Measurements from ENCODE around the gene TTC39B.

Gene TTC39B

GRCh38 chr9:15317836-15318235, 10.8 kb upstream of the TTC39B start:
- in situ Hi-C loops (cut with HindIII; ENCODE audit: low sequenced_read_pairs) = no loop called here
- no peak overlapping the region for H3K4me3 ChIP-seq (ENCODE audit: low read depth, low read length)
- no peak for TF ChIP-seq CTCF (IDR thresholded peaks at IDR 0.05; ENCODE audit: low read depth, low read length, missing control alignments)
- no peak for DNase-seq (ENCODE audit: low read depth)

GRCh38 chr9:15311607-15312006, 4.6 kb upstream of the TTC39B start:
- no peak overlapping the region for H3K4me3 ChIP-seq (ENCODE audit: low read depth, low read length)
- no peak for DNase-seq (ENCODE audit: low read depth)
- no peak for TF ChIP-seq CTCF (IDR thresholded peaks at IDR 0.05; ENCODE audit: low read depth, low read length, missing control alignments)
- in situ Hi-C loops (cut with HindIII; ENCODE audit: low sequenced_read_pairs) = no loop called here

- H3K4me3 ChIP-seq (ENCODE audit: low read depth, low read length) = no peak overlapping the region
- no peak for DNase-seq (ENCODE audit: low read depth)
- no peak for TF ChIP-seq CTCF (IDR thresholded peaks at IDR 0.05; ENCODE audit: low read depth, low read length, missing control alignments)
- in situ Hi-C loops (cut with HindIII; ENCODE audit: low sequenced_read_pairs) = no loop called here
Measured at GRCh38 chr9:15310107-15310850, 3.3 kb upstream of the TTC39B start.

GRCh38 chr9:15308511-15308910, 1.5 kb upstream of the TTC39B start:
- peak; percentile 23 for DNase-seq (ENCODE audit: low read depth)
- in situ Hi-C loops (cut with HindIII; ENCODE audit: low sequenced_read_pairs) = no loop called here
- TF ChIP-seq CTCF (IDR thresholded peaks at IDR 0.05; ENCODE audit: low read depth, low read length, missing control alignments) = no peak
- H3K4me3 ChIP-seq (ENCODE audit: low read depth, low read length) = no peak overlapping the region

GRCh38 chr9:15307523-15307841, 466 bp upstream of the TTC39B start:
- peak overlapping the region; percentile 85 for H3K4me3 ChIP-seq (ENCODE audit: low read depth, low read length)
- no peak for DNase-seq (ENCODE audit: low read depth)
- TF ChIP-seq CTCF (IDR thresholded peaks at IDR 0.05; ENCODE audit: low read depth, low read length, missing control alignments) = no peak
- in situ Hi-C loops (cut with HindIII; ENCODE audit: low sequenced_read_pairs) = no loop called here

GRCh38 chr9:15306068-15306756, 804 bp downstream of the TTC39B start:
- in situ Hi-C loops (cut with HindIII; ENCODE audit: low sequenced_read_pairs) = no loop called here

More at GRCh38 chr9:15306068-15306756, 804 bp downstream of the TTC39B start:
- H3K4me3 ChIP-seq (ENCODE audit: low read depth, low read length) = peak overlapping the region; percentile 85
- TF ChIP-seq CTCF (IDR thresholded peaks at IDR 0.05; ENCODE audit: low read depth, low read length, missing control alignments) = no peak
- no peak for DNase-seq (ENCODE audit: low read depth)
